Lung (tissue), 12 donors: Measurements from ENCODE around the gene NIPAL4. TPM values are rescaled to one million over a fixed set of nuclear protein-coding genes. Genes with fewer than 3 reads are reported as not detected.

Experiments
- ATAC-seq: fragments of 200-7000 bp; cut with Tn5 transposase; one replicate; pipeline ENCODE4 v1.9.1; 2020; ENCODE audit warnings: moderate number of reproducible peaks; ENCODE audit not compliant: insufficient read depth, low FRiP score
- DNase-seq, 3 donors: peaks; one replicate each; pipeline ENCODE4 v3.0.0-alpha.2; 2013 to 2017
- H3K27ac ChIP-seq, 2 donors: one replicate each; pipeline ENCODE4 v1.5.1; 2013; ENCODE audit warnings: mild to moderate bottlenecking in 2 of 2, moderate library complexity in 2 of 2, control low read depth in 1 of 2, inconsistent platforms in 1 of 2, low read depth in 1 of 2, low read length in 1 of 2
- H3K27me3 ChIP-seq, 3 donors: one replicate each; pipeline ENCODE4 v1.5.1; 2013; ENCODE audit warnings: low read length in 2 of 3; ENCODE audit not compliant: control insufficient read depth in 3 of 3, insufficient read depth in 3 of 3
- H3K36me3 ChIP-seq, 4 donors: one replicate each; pipeline ENCODE4 v1.5.1; 2013; ENCODE audit warnings: low read length in 4 of 4, mild to moderate bottlenecking in 1 of 4, moderate library complexity in 1 of 4; ENCODE audit not compliant: control insufficient read depth in 4 of 4, insufficient read depth in 4 of 4
- H3K4me1 ChIP-seq, 5 donors: one replicate each; pipeline ENCODE4 v1.5.1; 2013; ENCODE audit warnings: low read length in 5 of 5, mild to moderate bottlenecking in 2 of 5, moderate library complexity in 1 of 5; ENCODE audit not compliant: control insufficient read depth in 5 of 5, insufficient read depth in 5 of 5
- H3K4me3 ChIP-seq: one replicate; pipeline ENCODE4 v1.5.1; 2013; ENCODE audit warnings: mild to moderate bottlenecking, control low read depth, moderate library complexity
- H3K9ac ChIP-seq, 2 donors: one replicate each; pipeline ENCODE4 v1.5.1; 2013; ENCODE audit warnings: low read length in 2 of 2, control low read depth in 1 of 2; ENCODE audit not compliant: insufficient read depth in 1 of 2
- H3K9me3 ChIP-seq, 4 donors: one replicate each; pipeline ENCODE4 v1.5.1; 2013; ENCODE audit warnings: low read length in 3 of 4, mild to moderate bottlenecking in 1 of 4, moderate library complexity in 1 of 4; ENCODE audit not compliant: control insufficient read depth in 4 of 4, insufficient read depth in 3 of 4
- WGBS, 2 donors: extraction: QIAGEN DNeasy Blood & Tissue Kit; methylation state at CpG; one replicate each; pipeline ENCODE4 v1.1.7; 2013; 5-methylcytosine and 5-hydroxymethylcytosine counted together
- polyA plus RNA-seq, 2 donors: library from polyadenylated mRNA; stranded (reverse); fragments of 200-250 nt; gene quantifications; one replicate each; pipeline ENCODE4 v1.2.1, GENCODE V29; 2013
- total RNA-seq, 2 donors: library from RNA; depleted of rRNA in 1 of 2; stranded (reverse); fragments of >200 nt in 1 of 2; gene quantifications; one replicate each; pipeline ENCODE4 v1.2.1, GENCODE V29; 2014 to 2021
- TF ChIP-seq, protein P1 (sequence below): IDR thresholded peaks from 2 replicates; pipeline ENCODE4 v1.5.1; 2012; ENCODE audit warnings: mild to moderate bottlenecking; ENCODE audit errors: control extremely low read depth, extremely low read depth
- donor health status: control.
- donor health status: control.
- donor health status: Bipolar disorder and iron deficiency.
- donor health status: healthy.
- donor health status: DM: yes; HTN: yes; CAD: no.

The NIPAL4 gene
- total and polyA plus RNA-seq, 4 donors = 0.04 to 1.7 (median 0.36) TPM

DNA sequence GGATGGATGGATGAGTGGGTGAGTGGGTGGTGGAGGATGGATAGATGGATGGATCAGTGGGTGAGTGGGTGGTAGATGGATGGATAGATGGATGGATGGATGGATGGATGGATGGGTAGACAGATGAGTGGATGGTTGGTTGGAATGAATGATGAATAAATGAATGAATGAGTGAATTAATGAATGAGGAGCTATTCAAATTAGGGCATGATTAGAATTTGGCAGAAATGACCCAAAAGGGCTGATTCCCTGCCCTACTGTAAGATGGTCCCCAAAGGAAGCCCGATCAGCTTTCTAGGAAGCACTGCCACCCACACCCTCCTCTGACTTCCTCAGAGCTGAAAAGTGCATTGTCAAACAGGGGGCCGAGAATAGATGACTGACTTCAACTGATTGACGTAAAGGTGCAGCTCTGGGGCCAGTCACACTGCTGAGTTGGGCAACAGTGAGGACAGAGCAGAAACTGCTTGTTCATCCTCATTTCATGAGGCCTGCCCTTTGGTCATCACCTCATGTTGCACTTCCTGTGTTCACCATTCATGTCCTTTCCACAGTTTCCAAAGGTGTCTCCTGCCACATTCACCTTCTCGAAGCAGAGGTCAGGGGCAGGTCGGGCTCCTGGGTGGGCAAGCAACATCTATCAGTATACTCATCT lies 34.3 kb downstream of the NIPAL4 start:
- no peak for DNase-seq
- peak overlapping the region in 1 of 2 donors; percentile 28 for H3K27ac ChIP-seq

DNA sequence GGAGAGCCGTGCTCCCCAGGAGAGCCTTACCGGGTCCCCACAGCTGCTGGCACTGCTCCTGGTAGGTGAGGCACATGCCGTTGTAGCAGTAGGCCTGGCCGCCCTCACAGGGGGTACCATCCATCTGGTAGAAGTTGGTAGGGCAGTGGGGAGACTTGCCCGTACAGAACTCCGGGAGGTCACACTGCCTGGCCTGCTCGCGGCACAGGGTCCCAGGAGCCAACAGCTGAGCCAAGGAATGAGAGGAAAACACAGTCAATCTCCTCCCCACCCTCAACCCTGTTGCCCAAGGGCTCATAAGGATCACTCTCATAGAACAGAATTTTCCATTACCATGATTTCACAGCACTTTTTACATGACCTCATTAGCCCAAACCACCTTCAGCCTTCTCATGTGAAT lies 36.9 kb downstream of the NIPAL4 start:
- no peak overlapping the region for H3K27ac ChIP-seq
- 94 to 99% methylated on average over 8 of the region's 8 CpGs for WGBS, 2 donors
- peaks cover 3 to 19% (median 5%) of the 10 kb centered on the region in 4 donors for H3K36me3 ChIP-seq
- peaks cover 0 to 2% (median 0%) of the 10 kb centered on the region in 5 donors for H3K4me1 ChIP-seq
- H3K27me3 ChIP-seq = no peaks in the 10 kb centered on the region
- peaks cover 0 to 1% (median 0%) of the 10 kb centered on the region in 4 donors for H3K9me3 ChIP-seq
- TF ChIP-seq, protein P1, sequence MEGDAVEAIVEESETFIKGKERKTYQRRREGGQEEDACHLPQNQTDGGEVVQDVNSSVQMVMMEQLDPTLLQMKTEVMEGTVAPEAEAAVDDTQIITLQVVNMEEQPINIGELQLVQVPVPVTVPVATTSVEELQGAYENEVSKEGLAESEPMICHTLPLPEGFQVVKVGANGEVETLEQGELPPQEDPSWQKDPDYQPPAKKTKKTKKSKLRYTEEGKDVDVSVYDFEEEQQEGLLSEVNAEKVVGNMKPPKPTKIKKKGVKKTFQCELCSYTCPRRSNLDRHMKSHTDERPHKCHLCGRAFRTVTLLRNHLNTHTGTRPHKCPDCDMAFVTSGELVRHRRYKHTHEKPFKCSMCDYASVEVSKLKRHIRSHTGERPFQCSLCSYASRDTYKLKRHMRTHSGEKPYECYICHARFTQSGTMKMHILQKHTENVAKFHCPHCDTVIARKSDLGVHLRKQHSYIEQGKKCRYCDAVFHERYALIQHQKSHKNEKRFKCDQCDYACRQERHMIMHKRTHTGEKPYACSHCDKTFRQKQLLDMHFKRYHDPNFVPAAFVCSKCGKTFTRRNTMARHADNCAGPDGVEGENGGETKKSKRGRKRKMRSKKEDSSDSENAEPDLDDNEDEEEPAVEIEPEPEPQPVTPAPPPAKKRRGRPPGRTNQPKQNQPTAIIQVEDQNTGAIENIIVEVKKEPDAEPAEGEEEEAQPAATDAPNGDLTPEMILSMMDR = no peak
- ATAC-seq (no peak), DNase-seq (no peak)
- no peak overlapping the region for H3K4me3 ChIP-seq
- no peak overlapping the region for H3K9ac ChIP-seq

More for the DNA sequence above, 34.3 kb downstream of the NIPAL4 start:
- Histone ChIP-seq H3K36me3 (peaks cover 3 to 16% (median 10%) of the 10 kb centered on the region in 4 donors), H3K9ac (no peak overlapping the region), H3K9me3 (no peaks in the 10 kb centered on the region), H3K4me1 (peaks cover 0 to 2% (median 0%) of the 10 kb centered on the region in 5 donors), H3K27me3 (no peaks in the 10 kb centered on the region), H3K4me3 (no peak overlapping the region)
- WGBS, 2 donors = 38 to 67% methylated on average over 5 of the region's 5 CpGs
- ATAC-seq = peak; percentile 11
- TF ChIP-seq, protein P1 = no peak

DNA sequence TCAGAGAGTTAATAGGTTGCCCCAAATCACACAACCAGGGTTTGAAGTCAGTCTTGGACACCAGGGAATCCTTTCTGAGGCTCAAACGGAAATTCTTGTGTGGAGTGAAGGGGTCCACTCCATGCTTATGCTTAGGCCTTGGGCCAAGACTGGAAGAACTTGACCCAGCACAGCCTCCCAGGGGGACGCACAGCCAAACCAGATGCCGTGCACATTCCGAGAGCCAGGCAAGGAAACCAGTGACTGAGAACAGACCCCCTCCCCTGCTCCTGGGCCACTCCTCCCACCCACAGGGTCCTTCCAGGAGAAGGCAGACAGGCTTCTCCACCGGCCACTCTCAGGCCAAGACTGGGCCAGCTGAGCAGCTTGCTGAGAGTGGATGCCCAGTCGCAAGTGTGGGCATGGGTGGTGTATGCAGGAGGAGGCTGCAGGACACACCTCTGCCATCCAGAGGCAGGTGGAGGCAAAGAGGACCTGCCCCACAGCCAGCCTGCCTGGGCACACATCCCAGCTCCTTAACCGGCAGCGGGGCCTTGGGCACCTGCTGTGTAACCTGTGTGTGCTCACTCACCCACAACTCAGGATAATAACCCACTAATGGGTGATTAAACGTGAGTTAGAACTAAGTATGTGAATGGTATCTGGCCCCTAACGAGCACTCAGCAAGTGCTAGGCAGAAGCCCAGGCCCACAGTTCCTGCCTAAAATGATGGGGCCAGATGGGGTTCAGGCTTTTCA lies 38.0 kb downstream of the NIPAL4 start:
- DNase-seq (no peak), ATAC-seq (no peak)
- H3K4me1 ChIP-seq = peaks cover 0 to 5% (median 0%) of the 10 kb centered on the region in 5 donors
- no peak overlapping the region for H3K9ac ChIP-seq
- 81 to 89% methylated on average over 10 of the region's 10 CpGs for WGBS, 2 donors
- TF ChIP-seq, protein P1 = no peak
- no peaks in the 10 kb centered on the region for H3K27me3 ChIP-seq
- no peak overlapping the region for H3K4me3 ChIP-seq
- H3K9me3 ChIP-seq = peaks cover 0 to 1% (median 0%) of the 10 kb centered on the region in 4 donors
- peaks cover 3 to 15% (median 7%) of the 10 kb centered on the region in 4 donors for H3K36me3 ChIP-seq
- H3K27ac ChIP-seq = no peak overlapping the region
